GM10266 (cell line): ENCODE measurements around the gene LRRC14B.

Experiments used
- DNase-seq: peaks from one replicate; pipeline ENCODE4 v3.0.0; 2012; ENCODE audit errors: extremely low spot score
- TF ChIP-seq, protein P1 (sequence below): IDR thresholded peaks from 2 replicates; pipeline ENCODE4 v1.5.1; 2012; ENCODE audit warnings: mild to moderate bottlenecking, low read depth; ENCODE audit not compliant: control insufficient read depth, insufficient read depth; ENCODE audit errors: missing control alignments

LRRC14B gene

DNA sequence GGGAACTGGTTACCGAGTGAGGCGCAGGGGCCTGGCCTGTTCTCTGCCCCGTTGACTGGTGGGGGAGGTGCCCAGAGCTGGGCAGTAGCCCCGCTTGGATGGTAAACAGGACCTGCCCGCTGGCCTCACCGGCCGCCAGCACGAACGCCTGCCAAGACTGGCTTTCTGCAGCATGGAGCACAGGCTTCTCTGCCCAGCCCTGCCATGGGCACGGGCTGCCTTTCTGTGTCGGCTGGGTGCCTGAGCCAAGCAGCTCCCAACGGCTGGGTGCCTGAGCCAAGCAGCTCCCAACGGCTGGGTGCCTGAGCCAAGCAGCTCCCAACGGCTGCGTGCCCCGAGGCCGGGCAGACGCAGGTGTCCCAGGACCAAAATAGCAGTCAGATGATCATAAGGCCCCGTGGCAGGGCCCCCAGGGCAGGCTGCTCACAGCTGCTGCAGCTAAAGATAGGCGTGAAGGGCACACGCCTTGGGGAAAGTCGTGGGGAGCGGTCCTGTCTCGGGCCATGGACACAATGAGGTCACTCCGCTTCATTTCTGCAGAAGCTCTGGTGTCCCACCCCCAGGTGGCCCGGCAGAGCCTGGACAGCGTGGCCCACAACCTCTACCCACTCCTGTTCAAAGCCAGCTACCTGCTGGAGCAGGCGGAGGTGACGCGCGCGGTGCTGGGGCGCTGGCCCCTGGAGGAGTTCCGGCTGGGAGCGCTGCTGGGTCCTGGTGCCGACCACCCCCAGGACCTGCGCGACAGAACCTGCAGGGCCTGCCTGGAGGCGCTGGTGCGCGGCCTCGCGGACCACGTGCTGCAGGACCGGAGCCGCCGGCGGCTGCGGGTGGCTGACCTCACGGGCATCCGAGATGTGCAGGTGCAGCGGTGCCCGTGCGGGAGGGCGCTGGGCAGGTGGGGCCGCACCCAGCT is at the start of gene LRRC14B:
LRRC14B (plus strand) TSS at position 460 of the 913 bp plus-strand sequence; CDS start at position 504, 44 bp downstream.
- TF ChIP-seq, protein P1, sequence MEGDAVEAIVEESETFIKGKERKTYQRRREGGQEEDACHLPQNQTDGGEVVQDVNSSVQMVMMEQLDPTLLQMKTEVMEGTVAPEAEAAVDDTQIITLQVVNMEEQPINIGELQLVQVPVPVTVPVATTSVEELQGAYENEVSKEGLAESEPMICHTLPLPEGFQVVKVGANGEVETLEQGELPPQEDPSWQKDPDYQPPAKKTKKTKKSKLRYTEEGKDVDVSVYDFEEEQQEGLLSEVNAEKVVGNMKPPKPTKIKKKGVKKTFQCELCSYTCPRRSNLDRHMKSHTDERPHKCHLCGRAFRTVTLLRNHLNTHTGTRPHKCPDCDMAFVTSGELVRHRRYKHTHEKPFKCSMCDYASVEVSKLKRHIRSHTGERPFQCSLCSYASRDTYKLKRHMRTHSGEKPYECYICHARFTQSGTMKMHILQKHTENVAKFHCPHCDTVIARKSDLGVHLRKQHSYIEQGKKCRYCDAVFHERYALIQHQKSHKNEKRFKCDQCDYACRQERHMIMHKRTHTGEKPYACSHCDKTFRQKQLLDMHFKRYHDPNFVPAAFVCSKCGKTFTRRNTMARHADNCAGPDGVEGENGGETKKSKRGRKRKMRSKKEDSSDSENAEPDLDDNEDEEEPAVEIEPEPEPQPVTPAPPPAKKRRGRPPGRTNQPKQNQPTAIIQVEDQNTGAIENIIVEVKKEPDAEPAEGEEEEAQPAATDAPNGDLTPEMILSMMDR = no peak
- DNase-seq = no peak

DNA sequence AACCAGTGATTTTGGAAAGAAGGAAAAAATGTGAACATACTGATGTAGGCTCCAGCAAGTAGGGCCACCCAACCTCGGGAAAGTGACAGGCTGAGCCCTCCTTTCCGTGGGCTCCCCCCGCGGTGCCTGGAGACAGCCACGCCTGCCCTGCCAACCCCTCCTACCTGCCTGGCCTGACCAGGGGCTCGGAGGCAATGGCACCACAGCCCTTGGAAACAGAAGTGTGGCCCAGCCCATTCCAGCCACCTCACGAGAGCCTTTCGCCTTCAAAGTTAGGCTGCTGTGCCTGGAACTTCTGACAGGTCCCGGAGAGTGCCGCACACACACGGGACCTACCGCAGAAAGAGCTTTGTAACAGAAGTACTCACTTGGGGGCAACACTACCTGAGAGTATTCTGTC is 49.5 kb upstream of the LRRC14B start:
- TF ChIP-seq, protein P1 = no peak
- no peak for DNase-seq

DNA sequence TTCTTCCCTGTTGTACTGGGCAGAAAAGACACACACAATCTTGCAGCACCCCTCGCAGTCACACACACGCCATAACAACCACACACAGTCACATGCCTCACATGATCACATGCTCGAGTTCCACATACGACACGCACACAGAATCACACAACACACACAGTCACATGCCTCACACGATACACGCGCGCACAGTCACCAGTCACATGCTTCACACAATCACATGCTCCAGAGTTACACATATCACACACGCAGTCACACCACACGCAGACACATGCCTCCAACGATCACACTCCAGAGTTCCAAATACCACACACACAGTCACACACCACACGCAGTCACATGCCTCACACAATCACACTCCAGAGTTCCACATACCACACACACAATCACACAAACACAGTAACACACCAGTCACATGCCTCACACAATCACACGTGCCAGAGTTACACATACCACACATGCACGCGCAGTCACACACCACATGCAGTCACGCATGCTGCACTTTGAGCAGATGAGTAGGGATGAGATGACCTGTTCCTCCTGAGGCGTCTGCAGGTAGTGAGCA is 49.0 kb upstream of the LRRC14B start:
- TF ChIP-seq, protein P1 = no peak
- no peak for DNase-seq

DNA sequence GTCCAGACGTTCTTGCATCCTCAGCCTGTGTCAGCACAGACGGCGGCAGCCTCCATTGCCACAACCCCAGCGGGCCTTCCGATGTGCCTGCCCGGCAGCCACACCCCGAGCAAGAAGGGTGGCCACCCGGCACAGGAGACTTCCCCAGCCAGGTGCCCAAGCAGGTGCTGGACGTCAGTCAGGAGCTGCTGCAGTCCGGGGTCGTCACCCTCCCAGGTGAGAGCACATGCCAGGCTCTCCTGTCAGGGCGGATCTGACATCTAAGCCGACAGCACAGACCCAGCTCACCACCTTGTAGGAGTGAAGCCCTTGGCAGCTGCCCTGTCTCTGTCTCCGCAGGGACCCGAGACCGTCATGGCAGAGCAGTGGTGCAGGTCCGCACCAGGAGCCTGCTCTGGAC is 48.3 kb upstream of the LRRC14B start:
- DNase-seq = no peak
- TF ChIP-seq, protein P1 = no peak

DNA sequence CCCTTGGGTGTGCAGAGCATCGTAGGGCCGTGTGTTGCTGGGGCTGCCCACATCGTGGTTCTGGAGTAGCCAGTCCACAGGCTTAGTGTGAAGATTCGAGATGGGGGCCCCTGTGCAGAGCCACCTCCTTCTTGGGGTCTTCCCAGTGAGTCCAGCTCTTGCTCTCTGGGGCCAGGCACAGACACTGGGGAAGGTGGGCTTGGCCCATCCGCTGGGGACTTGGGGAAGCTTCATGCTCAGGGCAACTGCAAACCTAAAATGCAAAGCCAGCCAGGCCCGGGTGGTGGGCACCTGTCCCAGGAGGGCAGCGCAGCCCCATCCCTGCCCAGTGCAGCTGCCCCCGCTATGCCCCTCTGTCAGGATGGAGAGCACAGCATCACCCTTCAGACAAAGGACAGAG is 46.4 kb upstream of the LRRC14B start:
- no peak for DNase-seq
- TF ChIP-seq, protein P1 = no peak

DNA sequence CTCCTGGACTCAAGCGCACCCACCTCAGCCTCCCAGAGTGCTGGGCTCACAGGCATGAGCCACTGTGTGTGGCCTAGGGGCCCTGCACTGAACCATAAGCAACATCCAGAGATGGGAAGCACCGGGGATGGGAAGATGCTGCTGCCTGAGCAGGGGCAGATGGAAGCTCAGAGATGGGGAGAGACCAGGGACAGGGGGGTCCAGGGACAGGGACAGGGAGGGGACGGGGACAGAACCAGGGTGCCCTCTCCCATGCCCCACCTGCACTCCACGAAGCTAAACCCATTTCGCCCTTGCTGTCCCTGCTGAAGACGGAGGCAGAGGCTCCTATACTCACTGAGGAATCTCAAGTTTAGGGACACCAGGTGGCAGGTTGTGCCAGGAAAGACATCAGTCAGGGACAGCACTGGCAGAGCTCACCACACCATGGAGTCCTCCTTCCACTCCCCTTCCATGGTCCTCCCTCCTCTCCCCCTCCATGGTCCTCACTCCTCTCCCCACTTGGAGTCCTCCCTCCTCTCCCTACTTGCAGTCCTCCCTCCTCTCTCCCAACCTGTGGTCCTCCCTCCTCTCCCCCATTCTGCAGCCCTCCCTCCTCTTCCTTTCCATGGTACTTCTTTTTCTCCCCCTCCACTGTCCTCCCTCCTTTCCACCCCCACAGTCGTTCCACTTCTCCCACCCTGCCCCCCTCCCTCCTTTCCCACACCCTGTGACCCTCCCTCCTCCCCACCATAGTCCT is 45.5 kb upstream of the LRRC14B start:
- DNase-seq = no peak
- TF ChIP-seq, protein P1 = no peak
